HepG2 (cell line): Measurements from ENCODE around the gene CTRL. TPM values are rescaled to one million over a fixed set of nuclear protein-coding genes. Genes with fewer than 3 reads are reported as not detected.

Source experiments
- E2F5 ChIP-seq: sonication (generic); formaldehyde crosslinking; conservative IDR thresholded peaks from 2 replicates; pipeline ENCODE4 v1.4.0; 2020; ENCODE audit warnings: missing genetic modification reagents
- GMEB1 ChIP-seq: sonication (generic); formaldehyde crosslinking; IDR thresholded peaks from 2 replicates; pipeline ENCODE4 v1.5.1; 2020; ENCODE audit warnings: missing genetic modification reagents, mild to moderate bottlenecking, borderline replicate concordance
- GTF2F1 ChIP-seq: fragments of 150-350 bp; IDR thresholded peaks from 2 replicates; pipeline ENCODE4 v1.6.1; 2014; ENCODE audit warnings: low read length
- GTF3A ChIP-seq: sonication (generic); formaldehyde crosslinking; conservative IDR thresholded peaks from 2 replicates; pipeline ENCODE4 v1.4.0; 2020; ENCODE audit warnings: mild to moderate bottlenecking, missing genetic modification reagents
- HMG20A ChIP-seq: IDR thresholded peaks from 2 replicates; pipeline ENCODE4 v1.6.1; 2016; ENCODE audit warnings: borderline replicate concordance
- JUND ChIP-seq: sonication (generic); formaldehyde crosslinking; IDR thresholded peaks from 2 replicates; pipeline ENCODE4 v1.8.0; 2022; ENCODE audit warnings: mild to moderate bottlenecking, missing genetic modification reagents
- MATR3 ChIP-seq: sonication (generic); formaldehyde crosslinking; IDR thresholded peaks from 2 replicates; pipeline ENCODE4 v1.4.0; 2020; ENCODE audit warnings: missing genetic modification reagents
- MBD4 ChIP-seq: IDR thresholded peaks from 2 replicates; pipeline ENCODE4 v1.6.1; 2012; ENCODE audit warnings: low read length, inconsistent platforms, borderline replicate concordance
- MTF2 ChIP-seq: sonication (generic); formaldehyde crosslinking; IDR thresholded peaks from 2 replicates; pipeline ENCODE4 v1.5.0; 2020; ENCODE audit warnings: missing genetic modification reagents, borderline replicate concordance
- MXD4 ChIP-seq: IDR thresholded peaks from 2 replicates; pipeline ENCODE4 v1.6.1; 2016; ENCODE audit warnings: mild to moderate bottlenecking, missing biosample characterization, missing genetic modification reagents
- NR0B2 ChIP-seq: sonication (generic); formaldehyde crosslinking; IDR thresholded peaks from 2 replicates; pipeline ENCODE4 v1.4.0; 2020; ENCODE audit warnings: mild to moderate bottlenecking, missing genetic modification reagents
- POGZ ChIP-seq: sonication (generic); formaldehyde crosslinking; IDR thresholded peaks from 2 replicates; pipeline ENCODE4 v1.4.0; 2020; ENCODE audit warnings: mild to moderate bottlenecking, missing genetic modification reagents
- SATB2 ChIP-seq: sonication (generic); formaldehyde crosslinking; IDR thresholded peaks from 2 replicates; pipeline ENCODE4 v1.5.0; 2020; ENCODE audit warnings: missing genetic modification reagents
- SNAPC5 ChIP-seq: sonication (generic); formaldehyde crosslinking; IDR thresholded peaks from 2 replicates; pipeline ENCODE4 v1.8.1; 2023; ENCODE audit warnings: mild to moderate bottlenecking, missing genetic modification reagents, borderline replicate concordance
- TOPORS ChIP-seq: sonication (generic); formaldehyde crosslinking; IDR thresholded peaks from 2 replicates; pipeline ENCODE4 v1.8.0; 2023; ENCODE audit warnings: mild to moderate bottlenecking, missing genetic modification reagents
- TSC22D2 ChIP-seq: sonication (generic); formaldehyde crosslinking; IDR thresholded peaks from 2 replicates; pipeline ENCODE4 v1.5.1; 2020; ENCODE audit warnings: missing genetic modification reagents, mild to moderate bottlenecking, borderline replicate concordance
- ZBTB33 ChIP-seq: sonication (generic); formaldehyde crosslinking; IDR thresholded peaks from 2 replicates; pipeline ENCODE4 v1.4.0; 2020; ENCODE audit warnings: missing genetic modification reagents
- ZFP36L1 ChIP-seq: sonication (generic); formaldehyde crosslinking; IDR thresholded peaks from 2 replicates; pipeline ENCODE4 v1.8.0; 2022; ENCODE audit warnings: mild to moderate bottlenecking, missing genetic modification reagents, moderate library complexity
- ZGPAT ChIP-seq: IDR thresholded peaks from 2 replicates; pipeline ENCODE4 v1.6.1; 2016; ENCODE audit warnings: mild to moderate bottlenecking
- ZNF335 ChIP-seq: sonication (generic); formaldehyde crosslinking; IDR thresholded peaks from 2 replicates; pipeline ENCODE4 v1.4.0; 2020; ENCODE audit warnings: missing genetic modification reagents
- ZNF343 ChIP-seq: sonication (generic); formaldehyde crosslinking; IDR thresholded peaks from 2 replicates; pipeline ENCODE4 v1.4.0; 2020; ENCODE audit warnings: mild to moderate bottlenecking, missing genetic modification reagents
- ZNF382 ChIP-seq: sonication (generic); formaldehyde crosslinking; IDR thresholded peaks from 2 replicates; pipeline ENCODE4 v1.5.0; 2020; ENCODE audit warnings: missing genetic modification reagents, mild to moderate bottlenecking, borderline replicate concordance
- ZNF616 ChIP-seq: sonication (generic); formaldehyde crosslinking; IDR thresholded peaks from 2 replicates; pipeline ENCODE4 v1.5.0; 2020; ENCODE audit warnings: low read depth, mild to moderate bottlenecking, missing genetic modification reagents
- ZNF724P ChIP-seq: sonication (generic); formaldehyde crosslinking; IDR thresholded peaks from 2 replicates; pipeline ENCODE4 v1.8.0; 2022; ENCODE audit warnings: missing genetic modification reagents, borderline replicate concordance
- ZSCAN9 ChIP-seq: IDR thresholded peaks from 2 replicates; pipeline ENCODE4 v1.6.1; 2016; ENCODE audit warnings: borderline replicate concordance
- polyA plus RNA-seq, 8 experiments: library from polyadenylated mRNA; depleted of rRNA in 3 of 8; stranded (reverse) in 7 of 8; unstranded in 1 of 8; fragments of >200 nt; fragmentation: Illumina TruSeq in 4 of 8; extraction: Trizol in 4 of 8; gene quantifications; 2 replicates each; pipeline versions ENCODE4 v1.2.1 to v1.2.3, GENCODE V29; 2011 to 2016; ENCODE audit warnings: low read depth in 4 of 8, missing spikeins in 1 of 8, mixed read lengths in 1 of 8; ENCODE audit not compliant: insufficient read depth in 1 of 8
- total RNA-seq, 5 experiments: library from RNA; depleted of rRNA; stranded (reverse); fragments of >200 nt; fragmentation: Illumina TruSeq; extraction: Trizol; gene quantifications; 2 replicates each; pipeline ENCODE4 v1.2.3, GENCODE V29; 2016; ENCODE audit warnings: low read depth in 1 of 5

CTRL gene
- total and polyA plus RNA-seq, 2 of the 13 experiments (the other 11 are each of a cell fraction or from before 2014, with no cell fraction given), result 1.9 to 2.7 TPM

GRCh38 chr16:67942510-67943255 is 11.0 kb upstream of the CTRL start (continued):
- no peak for TF ChIP-seq ZNF616
- TF ChIP-seq ZSCAN9 (CRISPR knock-in tag), result no peak
- no peak for TF ChIP-seq ZNF382 (CRISPR knock-in tag)
- TF ChIP-seq GMEB1 (CRISPR knock-in tag), result no peak
- TF ChIP-seq MTF2, result no peak
- TF ChIP-seq JUND (CRISPR knock-in tag), result no peak; the same call in 1 of the 2 replicates
- TF ChIP-seq SATB2, result no peak
- TF ChIP-seq ZNF343, result peak; percentile 82
- no peak for TF ChIP-seq GTF3A
- TF ChIP-seq HMG20A (CRISPR knock-in tag), result no peak; the same call in 1 of the 2 replicates
- TF ChIP-seq ZFP36L1 (CRISPR knock-in tag), result no peak
- no peak for TF ChIP-seq TSC22D2 (CRISPR knock-in tag)
- no peak for TF ChIP-seq POGZ
- no peak for TF ChIP-seq ZNF335
- peak; percentile 87 for TF ChIP-seq ZBTB33 (CRISPR knock-in tag)
- TF ChIP-seq NR0B2 (CRISPR knock-in tag), result no peak
- 0 out of 2 replicates have a peak, but pooled peaks have one; percentile 33 for TF ChIP-seq MXD4 (CRISPR knock-in tag)
- TF ChIP-seq SNAPC5, result no peak
- no peak for TF ChIP-seq GTF2F1
- TF ChIP-seq ZNF724P (CRISPR knock-in tag), result no peak
- TF ChIP-seq ZGPAT (CRISPR knock-in tag), result peak; percentile 33; the same call in 1 of the 2 replicates
- TF ChIP-seq MATR3 (CRISPR knock-in tag), result no peak
- TF ChIP-seq MBD4, result no peak
- TF ChIP-seq TOPORS, result no peak
- TF ChIP-seq E2F5 (CRISPR knock-in tag), result no peak
